Measurements from ENCODE around the gene SELENOI. TPM values are rescaled to one million over a fixed set of nuclear protein-coding genes. Genes with fewer than 3 reads are reported as not detected.

Gene SELENOI
- total and polyA plus RNA-seq, 4 donors, result 20.1 to 69.1 (median 24.3) TPM

GRCh38 chr2:26435106-26435505 lies 89.2 kb downstream of the SELENOI start:
- no peaks in the 10 kb centered on the region for H3K36me3 ChIP-seq (ENCODE audit: control insufficient read depth, insufficient read depth, low read length)
- no peak for DNase-seq (ENCODE audit: low read depth in 4 of 6, low spot score in 6 of 6)
- WGBS (ENCODE audit: insufficient coverage), result no CpG with 5 or more reads among the region's 2 CpGs
- no peak overlapping the region for H3K27ac ChIP-seq (ENCODE audit: low read depth, low read length)
- H3K4me3 ChIP-seq (ENCODE audit: low read depth, low read length), result no peak overlapping the region
- peaks cover 3% of the 10 kb centered on the region for H3K4me1 ChIP-seq (ENCODE audit: control insufficient read depth, insufficient read depth, low read length)
- H3K9me3 ChIP-seq (ENCODE audit: control insufficient read depth, insufficient read depth, low read length), result no peaks in the 10 kb centered on the region
- H3K27me3 ChIP-seq (ENCODE audit: control insufficient read depth, insufficient read depth, low read length), result no peaks in the 10 kb centered on the region

- WGBS (ENCODE audit: insufficient coverage), result 50% methylated on average over 6 of the region's 8 CpGs
- Histone ChIP-seq H3K4me1 (ENCODE audit: control insufficient read depth, insufficient read depth, low read length) (no peaks in the 10 kb centered on the region), H3K36me3 (ENCODE audit: control insufficient read depth, insufficient read depth, low read length) (no peaks in the 10 kb centered on the region), H3K9me3 (ENCODE audit: control insufficient read depth, insufficient read depth, low read length) (no peaks in the 10 kb centered on the region), H3K4me3 (ENCODE audit: low read depth, low read length) (no peak overlapping the region), H3K27me3 (ENCODE audit: control insufficient read depth, insufficient read depth, low read length) (no peaks in the 10 kb centered on the region), H3K27ac (ENCODE audit: low read depth, low read length) (no peak overlapping the region)
- peak in 1 of 6 donors; percentile 19 for DNase-seq (ENCODE audit: low read depth in 4 of 6, low spot score in 6 of 6)
Observed at GRCh38 chr2:26438526-26438925, 92.6 kb downstream of the SELENOI start.

- no peaks in the 10 kb centered on the region for H3K27me3 ChIP-seq (ENCODE audit: control insufficient read depth, insufficient read depth, low read length)
- no peaks in the 10 kb centered on the region for H3K36me3 ChIP-seq (ENCODE audit: control insufficient read depth, insufficient read depth, low read length)
- no peak overlapping the region for H3K4me3 ChIP-seq (ENCODE audit: low read depth, low read length)
- H3K9me3 ChIP-seq (ENCODE audit: control insufficient read depth, insufficient read depth, low read length), result no peaks in the 10 kb centered on the region
- no peak for DNase-seq (ENCODE audit: low read depth in 4 of 6, low spot score in 6 of 6)
- no peak overlapping the region for H3K27ac ChIP-seq (ENCODE audit: low read depth, low read length)
- no peaks in the 10 kb centered on the region for H3K4me1 ChIP-seq (ENCODE audit: control insufficient read depth, insufficient read depth, low read length)
- 81% methylated on average over 5 of the region's 5 CpGs for WGBS (ENCODE audit: insufficient coverage)
Observed at GRCh38 chr2:26438926-26439325, 93.0 kb downstream of the SELENOI start.

- Histone ChIP-seq H3K36me3 (ENCODE audit: control insufficient read depth, insufficient read depth, low read length) (no peaks in the 10 kb centered on the region), H3K27ac (ENCODE audit: low read depth, low read length) (no peak overlapping the region), H3K4me1 (ENCODE audit: control insufficient read depth, insufficient read depth, low read length) (no peaks in the 10 kb centered on the region), H3K9me3 (ENCODE audit: control insufficient read depth, insufficient read depth, low read length) (no peaks in the 10 kb centered on the region), H3K4me3 (ENCODE audit: low read depth, low read length) (no peak overlapping the region), H3K27me3 (ENCODE audit: control insufficient read depth, insufficient read depth, low read length) (no peaks in the 10 kb centered on the region)
- no peak for DNase-seq (ENCODE audit: low read depth in 4 of 6, low spot score in 6 of 6)
- 92% methylated on average over 1 of the region's 2 CpGs for WGBS (ENCODE audit: insufficient coverage)
Observed at GRCh38 chr2:26442301-26442700, 96.4 kb downstream of the SELENOI start.

GRCh38 chr2:26442707-26443106 lies 96.8 kb downstream of the SELENOI start:
- no peaks in the 10 kb centered on the region for H3K27me3 ChIP-seq (ENCODE audit: control insufficient read depth, insufficient read depth, low read length)
- no peaks in the 10 kb centered on the region for H3K4me1 ChIP-seq (ENCODE audit: control insufficient read depth, insufficient read depth, low read length)
- H3K9me3 ChIP-seq (ENCODE audit: control insufficient read depth, insufficient read depth, low read length), result no peaks in the 10 kb centered on the region
- H3K27ac ChIP-seq (ENCODE audit: low read depth, low read length), result no peak overlapping the region
- WGBS (ENCODE audit: insufficient coverage), result 100% methylated on average over 1 of the region's 3 CpGs
- DNase-seq (ENCODE audit: low read depth in 4 of 6, low spot score in 6 of 6), result no peak
- no peak overlapping the region for H3K4me3 ChIP-seq (ENCODE audit: low read depth, low read length)
- H3K36me3 ChIP-seq (ENCODE audit: control insufficient read depth, insufficient read depth, low read length), result no peaks in the 10 kb centered on the region

GRCh38 chr2:26444236-26444635 lies 98.3 kb downstream of the SELENOI start:
- WGBS (ENCODE audit: insufficient coverage), result 89% methylated on average over 7 of the region's 7 CpGs
- H3K27me3 ChIP-seq (ENCODE audit: control insufficient read depth, insufficient read depth, low read length), result no peaks in the 10 kb centered on the region
- H3K27ac ChIP-seq (ENCODE audit: low read depth, low read length), result no peak overlapping the region
- no peak overlapping the region for H3K4me3 ChIP-seq (ENCODE audit: low read depth, low read length)
- DNase-seq (ENCODE audit: low read depth in 4 of 6, low spot score in 6 of 6), result no peak
- H3K36me3 ChIP-seq (ENCODE audit: control insufficient read depth, insufficient read depth, low read length), result peaks cover 3% of the 10 kb centered on the region
- H3K4me1 ChIP-seq (ENCODE audit: control insufficient read depth, insufficient read depth, low read length), result peaks cover 1% of the 10 kb centered on the region
- no peaks in the 10 kb centered on the region for H3K9me3 ChIP-seq (ENCODE audit: control insufficient read depth, insufficient read depth, low read length)

Other genes with a start within 250 kb of the SELENOI start
- 10 to 100 TPM in 1 of 2 donors, 1 to 10 TPM in 1; 8.7 to 11.0 TPM for gene GAREM2, start 173.1 kb upstream of the SELENOI start, total RNA-seq
- 10 to 100 TPM; 46.6 to 63.2 TPM for gene GAREM2, start 173.1 kb upstream of the SELENOI start, polyA plus RNA-seq (ENCODE audit: insufficient read length in 2 of 2)
- gene HADHA, start 101.5 kb upstream of the SELENOI start, total RNA-seq, result 100 to 1,000 TPM; 117 to 168 TPM
- gene HADHA, start 101.5 kb upstream of the SELENOI start, polyA plus RNA-seq (ENCODE audit: insufficient read length in 2 of 2), result 100 to 1,000 TPM; 135 to 145 TPM
- 100 to 1,000 TPM in 1 of 2 donors, 10 to 100 TPM in 1; 81.7 to 106 TPM for gene HADHB, start 101.2 kb upstream of the SELENOI start, total RNA-seq
- gene HADHB, start 101.2 kb upstream of the SELENOI start, polyA plus RNA-seq (ENCODE audit: insufficient read length in 2 of 2), result 10 to 100 TPM; 87.0 to 92.5 TPM
- gene ADGRF3, start 646 bp downstream of the SELENOI start, total RNA-seq, result under 1 TPM; 0.10 to 0.11 TPM
- under 1 TPM; 0.59 to 0.72 TPM for gene ADGRF3, start 646 bp downstream of the SELENOI start, polyA plus RNA-seq (ENCODE audit: insufficient read length in 2 of 2)
- 10 to 100 TPM in 1 of 2 donors, 1 to 10 TPM in 1; 4.6 to 11.3 TPM for gene DRC1, start 55.8 kb downstream of the SELENOI start, total RNA-seq
- gene DRC1, start 55.8 kb downstream of the SELENOI start, polyA plus RNA-seq (ENCODE audit: insufficient read length in 2 of 2), result 1 to 10 TPM; 5.0 to 6.9 TPM
- 1 to 10 TPM; 1.6 to 5.3 TPM for gene OTOF, start 132.0 kb downstream of the SELENOI start, total RNA-seq
- 1 to 10 TPM; 5.7 to 6.6 TPM for gene OTOF, start 132.0 kb downstream of the SELENOI start, polyA plus RNA-seq (ENCODE audit: insufficient read length in 2 of 2)